Esophagus squamous epithelium (tissue), 4 donors: Measurements from ENCODE around the gene NXF1.

ENCODE experiments used
- POLR2A ChIP-seq, 4 donors: fragments of 450-650 bp; IDR thresholded peaks; one replicate each; pipeline ENCODE4 v1.6.1; 2017; ENCODE audit warnings: antibody characterized with exemption in 4 of 4, mild to moderate bottlenecking in 4 of 4, moderate library complexity in 3 of 4
- TF ChIP-seq, protein P1 (sequence below), 6 experiments: fragments of 450-650 bp in 4 of 6; fragments of 200-600 bp in 2 of 6; sonication (generic) in 2 of 6; IDR thresholded peaks; one replicate each; pipeline ENCODE4 v1.5.1; 2016 to 2019; ENCODE audit warnings: antibody characterized with exemption in 6 of 6, mild to moderate bottlenecking in 4 of 6, moderate library complexity in 4 of 6

DNA sequence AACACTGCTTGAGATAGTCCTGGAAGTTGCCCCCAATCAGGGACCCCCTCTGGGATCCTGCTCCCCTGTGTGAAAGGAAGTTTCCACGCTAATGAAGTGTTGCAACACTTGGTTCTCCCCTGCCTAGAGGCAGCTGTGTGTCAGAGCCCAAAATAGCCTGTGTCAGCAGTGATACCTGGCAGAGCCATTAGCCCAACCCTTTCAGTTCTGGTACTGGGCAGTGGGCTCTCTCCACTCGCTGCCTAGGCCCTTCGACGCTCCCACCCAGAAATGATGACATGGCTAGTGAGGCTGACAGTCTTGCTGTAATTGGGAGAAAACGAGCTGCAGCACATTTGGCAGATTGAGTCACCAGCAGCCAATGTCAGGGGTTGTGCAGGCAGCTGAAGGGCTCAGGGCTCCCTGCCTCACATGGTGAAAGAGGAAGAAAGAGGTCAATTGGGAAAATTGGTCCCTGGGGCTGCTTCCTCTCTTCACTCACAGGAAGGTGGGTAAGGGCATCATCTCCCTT lies 1.4 kb upstream of the NXF1 start:
- TF ChIP-seq, protein P1, sequence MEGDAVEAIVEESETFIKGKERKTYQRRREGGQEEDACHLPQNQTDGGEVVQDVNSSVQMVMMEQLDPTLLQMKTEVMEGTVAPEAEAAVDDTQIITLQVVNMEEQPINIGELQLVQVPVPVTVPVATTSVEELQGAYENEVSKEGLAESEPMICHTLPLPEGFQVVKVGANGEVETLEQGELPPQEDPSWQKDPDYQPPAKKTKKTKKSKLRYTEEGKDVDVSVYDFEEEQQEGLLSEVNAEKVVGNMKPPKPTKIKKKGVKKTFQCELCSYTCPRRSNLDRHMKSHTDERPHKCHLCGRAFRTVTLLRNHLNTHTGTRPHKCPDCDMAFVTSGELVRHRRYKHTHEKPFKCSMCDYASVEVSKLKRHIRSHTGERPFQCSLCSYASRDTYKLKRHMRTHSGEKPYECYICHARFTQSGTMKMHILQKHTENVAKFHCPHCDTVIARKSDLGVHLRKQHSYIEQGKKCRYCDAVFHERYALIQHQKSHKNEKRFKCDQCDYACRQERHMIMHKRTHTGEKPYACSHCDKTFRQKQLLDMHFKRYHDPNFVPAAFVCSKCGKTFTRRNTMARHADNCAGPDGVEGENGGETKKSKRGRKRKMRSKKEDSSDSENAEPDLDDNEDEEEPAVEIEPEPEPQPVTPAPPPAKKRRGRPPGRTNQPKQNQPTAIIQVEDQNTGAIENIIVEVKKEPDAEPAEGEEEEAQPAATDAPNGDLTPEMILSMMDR (IDR thresholded peaks at IDR 0.05): no peak
- peak in 1 of 4 donors; percentile 23 for TF ChIP-seq POLR2A (IDR thresholded peaks at IDR 0.05)
